HCT116 (cell line): ENCODE data around the gene DHRS13. TPM values are rescaled to one million over a fixed set of nuclear protein-coding genes. Genes with fewer than 3 reads are reported as not detected.
"Not testable (repeated sequence)": the region's sequence is repeated elsewhere in the genome, so short reads cannot be mapped to it uniquely, and the experiment has no call there.

Experiments
- ATAC-seq: fragments of 200-7000 bp; cut with Tn5 transposase; 2 replicates; pipeline ENCODE4 v1.9.1; 2020; ENCODE audit warnings: mild to moderate bottlenecking, moderate library complexity
- BruUV-seq: library from RNA; stranded (reverse); fragments of 400-500 nt; replicated peaks from 2 replicates; lab custom pipeline; 2021; lab: Mats Ljungman, UMichigan
- CTCF ChIA-PET: fragments of 300-600 bp; sonication (Branson Sonifier 250); formaldehyde crosslinking; loops from one replicate; lab custom pipeline; 2021; ENCODE audit warnings: antibody characterized with exemption; lab: Charles Lee
- POLR2A ChIA-PET: fragments of 300-600, 350-600 bp; sonication (Branson Sonifier 250); formaldehyde crosslinking; loops from one replicate; lab custom pipeline; 2021; ENCODE audit warnings: antibody characterized with exemption; lab: Charles Lee
- RAD21 ChIA-PET, 2 experiments: fragments of 300-600 bp; sonication (Branson Sonifier 250); formaldehyde crosslinking; loops; one replicate each; lab custom pipeline; 2023; ENCODE audit warnings: low total read pairs in 2 of 2; ENCODE audit not compliant: uncharacterized antibody in 2 of 2, unreplicated experiment in 2 of 2, low non-redundant PET in 1 of 2; lab: Charles Lee
- DNase-seq: peaks from one replicate; pipeline ENCODE4 v3.0.0-alpha.2; 2010; ENCODE audit warnings: low read depth, low spot score
- H2AFZ ChIP-seq: fragments of 200-600 bp; shearing (Covaris generic), sonication (generic); 2 replicates; pipeline ENCODE4 v1.6.1; 2017; ENCODE audit warnings: low read depth, mixed run types, mixed read lengths, antibody characterized with exemption, low read length; ENCODE audit not compliant: poor library complexity, severe bottlenecking
- H3K27ac ChIP-seq: 2 replicates; pipeline ENCODE4 v1.5.1; 2012; ENCODE audit warnings: low read depth, low read length
- H3K27me3 ChIP-seq: fragments of 200-600 bp; sonication (generic); 2 replicates; pipeline ENCODE4 v1.6.1; 2016; ENCODE audit warnings: mixed run types, low read length, mixed read lengths; ENCODE audit not compliant: insufficient read depth
- H3K36me3 ChIP-seq, 2 experiments: fragments of 200-500 bp in 1 of 2; fragments of 200-600 bp in 1 of 2; sonication (Bioruptor generic) in 1 of 2; sonication (generic) in 1 of 2; 2 replicates each; pipeline versions ENCODE4 v1.5.1 to v1.6.1; 2014 to 2016; ENCODE audit warnings: low read length in 2 of 2, inconsistent platforms in 1 of 2, mixed read lengths in 1 of 2, mixed run types in 1 of 2; ENCODE audit not compliant: insufficient read depth in 2 of 2, control insufficient read depth in 1 of 2
- H3K4me1 ChIP-seq, 2 experiments: fragments of 200-600 bp in 1 of 2; sonication (generic) in 1 of 2; 2 replicates each; pipeline versions ENCODE4 v1.5.1 to v1.6.1; 2012 to 2017; ENCODE audit warnings: low read length in 2 of 2, inconsistent platforms in 1 of 2, mild to moderate bottlenecking in 1 of 2, mixed read lengths in 1 of 2, mixed run types in 1 of 2, moderate library complexity in 1 of 2; ENCODE audit not compliant: insufficient read depth in 2 of 2, control insufficient read depth in 1 of 2
- H3K4me2 ChIP-seq: fragments of 200-600 bp; sonication (generic); 2 replicates; pipeline ENCODE4 v1.6.1; 2017; ENCODE audit warnings: mixed run types, low read length, mixed read lengths
- H3K4me3 ChIP-seq, 2 experiments: fragments of 200-600 bp in 1 of 2; sonication (generic) in 1 of 2; replicated peaks in 1 of 2; 2 replicates each; pipeline ENCODE4 v1.5.1; 2011 to 2016; ENCODE audit warnings: low read length in 2 of 2, control low read depth in 1 of 2, low read depth in 1 of 2, mild to moderate bottlenecking in 1 of 2, mixed read lengths in 1 of 2, mixed run types in 1 of 2
- H3K79me2 ChIP-seq: fragments of 200-600 bp; sonication (generic); 2 replicates; pipeline ENCODE4 v1.6.1; 2017; ENCODE audit warnings: mild to moderate bottlenecking, mixed run types, low read length, moderate library complexity, mixed read lengths; ENCODE audit not compliant: insufficient read depth
- H3K9ac ChIP-seq: fragments of 200-600 bp; sonication (generic); 2 replicates; pipeline ENCODE4 v1.6.1; 2016; ENCODE audit warnings: low read length, mixed read lengths
- H3K9me2 ChIP-seq: fragments of 200-600 bp; sonication (generic), shearing (Covaris generic); 2 replicates; pipeline ENCODE4 v1.6.1; 2017; ENCODE audit warnings: mixed run types, mild to moderate bottlenecking, moderate library complexity; ENCODE audit not compliant: insufficient read depth
- H3K9me3 ChIP-seq, 2 experiments: fragments of 200-500 bp in 1 of 2; fragments of 200-600 bp in 1 of 2; sonication (Bioruptor generic) in 1 of 2; sonication (generic) in 1 of 2; 2 replicates each; pipeline ENCODE4 v1.6.1; 2014 to 2017; ENCODE audit warnings: low read length in 2 of 2, mixed read lengths in 2 of 2, inconsistent platforms in 1 of 2, low read depth in 1 of 2, mild to moderate bottlenecking in 1 of 2, mixed run types in 1 of 2, moderate library complexity in 1 of 2; ENCODE audit not compliant: control insufficient read depth in 1 of 2, insufficient read depth in 1 of 2
- H4K20me1 ChIP-seq: fragments of 200-600 bp; sonication (generic), shearing (Covaris generic); 2 replicates; pipeline ENCODE4 v1.6.1; 2017; ENCODE audit warnings: mixed run types, mild to moderate bottlenecking, moderate library complexity; ENCODE audit not compliant: insufficient read depth
- CBX3 ChIP-seq: IDR thresholded peaks from 2 replicates; pipeline ENCODE4 v1.6.1; 2012; ENCODE audit warnings: low read depth
- ELF1 ChIP-seq: IDR thresholded peaks from 2 replicates; pipeline ENCODE4 v1.6.1; 2012; ENCODE audit warnings: low read depth, borderline replicate concordance
- EZH2phosphoT487 ChIP-seq: fragments of 200-600 bp; IDR thresholded peaks from 2 replicates; pipeline ENCODE4 v1.6.1; 2018; ENCODE audit warnings: antibody characterized with exemption, borderline replicate concordance
- FOSL1 ChIP-seq: IDR thresholded peaks from 2 replicates; pipeline ENCODE4 v1.6.1; 2012; ENCODE audit warnings: low read depth
- JUND ChIP-seq: IDR thresholded peaks from 2 replicates; pipeline ENCODE4 v1.6.1; 2012
- POLR2A ChIP-seq: IDR thresholded peaks from 2 replicates; pipeline ENCODE4 v1.7.0; 2011; ENCODE audit warnings: borderline replicate concordance; ENCODE audit not compliant: insufficient read depth, insufficient read length; ENCODE audit errors: extremely low read depth
- RAD21 ChIP-seq: IDR thresholded peaks from 2 replicates; pipeline ENCODE4 v1.6.1; 2012; ENCODE audit warnings: low read depth, mild to moderate bottlenecking
- SIN3A ChIP-seq: IDR thresholded peaks from 2 replicates; pipeline ENCODE4 v1.6.1; 2012; ENCODE audit warnings: low read depth
- SRF ChIP-seq: IDR thresholded peaks from 2 replicates; pipeline ENCODE4 v1.6.1; 2012; ENCODE audit warnings: low read depth
- ZFX ChIP-seq: fragments of 450-650 bp; IDR thresholded peaks from 2 replicates; pipeline ENCODE4 v1.6.1; 2017
- intact Hi-C: fragments of 100-400 bp; cut with micrococcal nuclease; formaldehyde crosslinking; loops from 2 replicates; pipeline ENCODE4 v1.10.0; 2022
- total RNA-seq: library from RNA; stranded (reverse); gene quantifications from one replicate; pipeline ENCODE4 v1.2.1, GENCODE V29; 2021; ENCODE audit not compliant: unreplicated experiment
- TF ChIP-seq, protein P1 (sequence below): IDR thresholded peaks from 2 replicates; pipeline ENCODE4 v1.6.1; 2012
- TF ChIP-seq, protein P2 (sequence below): IDR thresholded peaks from 2 replicates; pipeline ENCODE4 v1.6.1; 2012; ENCODE audit warnings: low read depth
- TF ChIP-seq, protein P3 (sequence below): IDR thresholded peaks from 2 replicates; pipeline ENCODE4 v1.6.1; 2011; ENCODE audit warnings: mild to moderate bottlenecking, low read length, moderate library complexity; ENCODE audit not compliant: insufficient replicate concordance; ENCODE audit errors: extremely low read depth
- TF ChIP-seq, protein P4 (sequence below), 3 experiments: fragments of 200-600 bp in 1 of 3; sonication (generic) in 1 of 3; IDR thresholded peaks in 2 of 3; conservative IDR thresholded peaks in 1 of 3; 2 replicates each; pipeline ENCODE4 v1.5.1; 2012 to 2017; ENCODE audit warnings: low read depth in 2 of 3, low read length in 2 of 3, antibody characterized with exemption in 1 of 3, borderline replicate concordance in 1 of 3, control low read depth in 1 of 3, mild to moderate bottlenecking in 1 of 3, mixed read lengths in 1 of 3, mixed run types in 1 of 3, moderate library complexity in 1 of 3; ENCODE audit not compliant: insufficient read depth in 1 of 3

DHRS13 gene
- total RNA-seq, 1 experiment from 2014 or later, result 13.5 TPM

DNA sequence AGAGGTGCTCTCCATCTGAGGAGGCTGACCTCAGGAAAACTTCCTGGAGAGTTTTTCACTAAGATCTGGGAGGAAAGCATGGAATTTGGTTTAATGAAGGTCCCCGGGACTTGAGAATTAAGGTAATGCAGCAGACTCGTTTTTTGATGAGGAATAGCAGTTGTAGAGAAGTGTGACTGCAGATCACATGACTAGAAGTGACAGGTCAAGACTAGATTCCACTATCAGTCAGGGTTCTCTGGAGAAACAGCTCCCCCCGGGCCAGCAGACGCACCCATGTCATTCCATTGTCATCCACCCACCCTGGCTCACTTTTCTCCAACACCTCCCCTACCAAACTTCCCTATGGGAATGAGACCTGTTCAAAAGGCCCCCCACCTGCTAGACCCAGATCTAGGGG is 1.9 kb upstream of the DHRS13 start:
- BruUV-seq, result no TSS peak
- H3K9ac ChIP-seq, result no peak overlapping the region
- no peak overlapping the region for H3K4me3 ChIP-seq
- H3K9me2 ChIP-seq, result no peaks in the 10 kb centered on the region
- H4K20me1 ChIP-seq, result no peaks in the 10 kb centered on the region
- DNase-seq, result no peak
- H3K27me3 ChIP-seq, result no peaks in the 10 kb centered on the region
- no peaks in the 10 kb centered on the region for H3K9me3 ChIP-seq
- ChIA-PET POLR2A (no interaction called here), RAD21 (no interaction called here), CTCF (interaction anchor here (0.6 to 1.6 kb wide), 3 partner anchors 25 to 141 kb away, joined by 3 to 11 read pairs (median 4); no protein-coding TSS in a partner anchor)
- peaks cover 7 to 16% of the 10 kb centered on the region in 2 experiments; a peak in 3 of 4 replicates for H3K4me1 ChIP-seq
- TF ChIP-seq ELF1, result no peak
- TF ChIP-seq ZFX, result no peak
- no peak for TF ChIP-seq JUND
- no peak for TF ChIP-seq SIN3A
- TF ChIP-seq, protein P1, sequence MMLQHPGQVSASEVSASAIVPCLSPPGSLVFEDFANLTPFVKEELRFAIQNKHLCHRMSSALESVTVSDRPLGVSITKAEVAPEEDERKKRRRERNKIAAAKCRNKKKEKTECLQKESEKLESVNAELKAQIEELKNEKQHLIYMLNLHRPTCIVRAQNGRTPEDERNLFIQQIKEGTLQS, result no peak
- TF ChIP-seq, protein P2, sequence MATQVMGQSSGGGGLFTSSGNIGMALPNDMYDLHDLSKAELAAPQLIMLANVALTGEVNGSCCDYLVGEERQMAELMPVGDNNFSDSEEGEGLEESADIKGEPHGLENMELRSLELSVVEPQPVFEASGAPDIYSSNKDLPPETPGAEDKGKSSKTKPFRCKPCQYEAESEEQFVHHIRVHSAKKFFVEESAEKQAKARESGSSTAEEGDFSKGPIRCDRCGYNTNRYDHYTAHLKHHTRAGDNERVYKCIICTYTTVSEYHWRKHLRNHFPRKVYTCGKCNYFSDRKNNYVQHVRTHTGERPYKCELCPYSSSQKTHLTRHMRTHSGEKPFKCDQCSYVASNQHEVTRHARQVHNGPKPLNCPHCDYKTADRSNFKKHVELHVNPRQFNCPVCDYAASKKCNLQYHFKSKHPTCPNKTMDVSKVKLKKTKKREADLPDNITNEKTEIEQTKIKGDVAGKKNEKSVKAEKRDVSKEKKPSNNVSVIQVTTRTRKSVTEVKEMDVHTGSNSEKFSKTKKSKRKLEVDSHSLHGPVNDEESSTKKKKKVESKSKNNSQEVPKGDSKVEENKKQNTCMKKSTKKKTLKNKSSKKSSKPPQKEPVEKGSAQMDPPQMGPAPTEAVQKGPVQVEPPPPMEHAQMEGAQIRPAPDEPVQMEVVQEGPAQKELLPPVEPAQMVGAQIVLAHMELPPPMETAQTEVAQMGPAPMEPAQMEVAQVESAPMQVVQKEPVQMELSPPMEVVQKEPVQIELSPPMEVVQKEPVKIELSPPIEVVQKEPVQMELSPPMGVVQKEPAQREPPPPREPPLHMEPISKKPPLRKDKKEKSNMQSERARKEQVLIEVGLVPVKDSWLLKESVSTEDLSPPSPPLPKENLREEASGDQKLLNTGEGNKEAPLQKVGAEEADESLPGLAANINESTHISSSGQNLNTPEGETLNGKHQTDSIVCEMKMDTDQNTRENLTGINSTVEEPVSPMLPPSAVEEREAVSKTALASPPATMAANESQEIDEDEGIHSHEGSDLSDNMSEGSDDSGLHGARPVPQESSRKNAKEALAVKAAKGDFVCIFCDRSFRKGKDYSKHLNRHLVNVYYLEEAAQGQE, result no peak
- TF ChIP-seq FOSL1, result no peak
- TF ChIP-seq EZH2phosphoT487, result no peak
- no peak for TF ChIP-seq POLR2A
- no peak for TF ChIP-seq SRF
- no peak for TF ChIP-seq RAD21
- no peak for TF ChIP-seq CBX3
- TF ChIP-seq, protein P3, sequence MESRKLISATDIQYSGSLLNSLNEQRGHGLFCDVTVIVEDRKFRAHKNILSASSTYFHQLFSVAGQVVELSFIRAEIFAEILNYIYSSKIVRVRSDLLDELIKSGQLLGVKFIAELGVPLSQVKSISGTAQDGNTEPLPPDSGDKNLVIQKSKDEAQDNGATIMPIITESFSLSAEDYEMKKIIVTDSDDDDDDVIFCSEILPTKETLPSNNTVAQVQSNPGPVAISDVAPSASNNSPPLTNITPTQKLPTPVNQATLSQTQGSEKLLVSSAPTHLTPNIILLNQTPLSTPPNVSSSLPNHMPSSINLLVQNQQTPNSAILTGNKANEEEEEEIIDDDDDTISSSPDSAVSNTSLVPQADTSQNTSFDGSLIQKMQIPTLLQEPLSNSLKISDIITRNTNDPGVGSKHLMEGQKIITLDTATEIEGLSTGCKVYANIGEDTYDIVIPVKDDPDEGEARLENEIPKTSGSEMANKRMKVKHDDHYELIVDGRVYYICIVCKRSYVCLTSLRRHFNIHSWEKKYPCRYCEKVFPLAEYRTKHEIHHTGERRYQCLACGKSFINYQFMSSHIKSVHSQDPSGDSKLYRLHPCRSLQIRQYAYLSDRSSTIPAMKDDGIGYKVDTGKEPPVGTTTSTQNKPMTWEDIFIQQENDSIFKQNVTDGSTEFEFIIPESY, result no peak
- TF ChIP-seq, protein P4, sequence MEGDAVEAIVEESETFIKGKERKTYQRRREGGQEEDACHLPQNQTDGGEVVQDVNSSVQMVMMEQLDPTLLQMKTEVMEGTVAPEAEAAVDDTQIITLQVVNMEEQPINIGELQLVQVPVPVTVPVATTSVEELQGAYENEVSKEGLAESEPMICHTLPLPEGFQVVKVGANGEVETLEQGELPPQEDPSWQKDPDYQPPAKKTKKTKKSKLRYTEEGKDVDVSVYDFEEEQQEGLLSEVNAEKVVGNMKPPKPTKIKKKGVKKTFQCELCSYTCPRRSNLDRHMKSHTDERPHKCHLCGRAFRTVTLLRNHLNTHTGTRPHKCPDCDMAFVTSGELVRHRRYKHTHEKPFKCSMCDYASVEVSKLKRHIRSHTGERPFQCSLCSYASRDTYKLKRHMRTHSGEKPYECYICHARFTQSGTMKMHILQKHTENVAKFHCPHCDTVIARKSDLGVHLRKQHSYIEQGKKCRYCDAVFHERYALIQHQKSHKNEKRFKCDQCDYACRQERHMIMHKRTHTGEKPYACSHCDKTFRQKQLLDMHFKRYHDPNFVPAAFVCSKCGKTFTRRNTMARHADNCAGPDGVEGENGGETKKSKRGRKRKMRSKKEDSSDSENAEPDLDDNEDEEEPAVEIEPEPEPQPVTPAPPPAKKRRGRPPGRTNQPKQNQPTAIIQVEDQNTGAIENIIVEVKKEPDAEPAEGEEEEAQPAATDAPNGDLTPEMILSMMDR (IDR thresholded peaks at IDR 0.05 in 2 of 3, conservative IDR thresholded peaks at IDR 0.05 in 1 of 3; ENCODE audit: borderline replicate concordance in 1 of 3, insufficient read depth in 1 of 3, low read depth in 2 of 3, low read length in 2 of 3), result no peak
- no peak overlapping the region for H3K27ac ChIP-seq
- H2AFZ ChIP-seq, result no peak overlapping the region
- no peak for ATAC-seq
- H3K79me2 ChIP-seq, result no peaks in the 10 kb centered on the region
- intact Hi-C loops, result loop anchor here (5.0 to 10.0 kb wide), 2 partner anchors 142 to 260 kb away; partner anchors contain the start of gene BLTP2
- no peak overlapping the region for H3K4me2 ChIP-seq
- H3K36me3 ChIP-seq, result peaks cover 22 to 28% of the 10 kb centered on the region in 2 experiments; a peak in 3 of 4 replicates

DNA sequence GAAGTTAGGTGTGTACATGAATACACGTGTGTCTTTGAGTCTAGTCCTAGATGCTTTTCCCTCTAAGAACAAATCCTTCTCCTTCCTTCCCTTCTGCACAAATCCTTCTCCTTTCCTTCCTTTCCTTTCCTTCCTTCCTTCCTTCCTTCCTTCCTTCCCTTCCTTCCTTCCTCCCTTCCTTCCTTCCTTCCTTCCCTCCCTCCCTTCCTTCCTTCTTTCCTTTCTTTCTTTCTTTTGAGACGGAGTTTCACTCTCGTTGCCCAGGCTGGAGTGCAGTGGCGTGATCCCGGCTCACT is 615 bp upstream of the DHRS13 start:
- BruUV-seq, DNase-seq, POLR2A ChIA-PET, H3K27me3 ChIP-seq, H4K20me1 ChIP-seq, H3K9me3 ChIP-seq, RAD21 ChIA-PET, H3K27ac ChIP-seq, H3K79me2 ChIP-seq, ATAC-seq, H2AFZ ChIP-seq, H3K9me2 ChIP-seq: not testable (repeated sequence)
- peaks cover 7 to 17% of the 10 kb centered on the region in 2 experiments; a peak in 3 of 4 replicates for H3K4me1 ChIP-seq
- peak overlapping the region; percentile 35 to 84 for H3K4me3 ChIP-seq
- H3K36me3 ChIP-seq, result peaks cover 14 to 19% of the 10 kb centered on the region in 2 experiments; a peak in 3 of 4 replicates
- peak overlapping the region; percentile 85 for H3K9ac ChIP-seq
- CTCF ChIA-PET, result interaction anchor here (1.3 to 1.6 kb wide), 2 partner anchors 46 to 176 kb away, joined by 3 to 11 read pairs; no protein-coding TSS in a partner anchor
- intact Hi-C loops, result loop anchor here (1.0 to 10.0 kb wide), 4 partner anchors 48 to 259 kb away; partner anchors contain the start of genes BLTP2, PHF12 and TLCD1
- peak overlapping the region; percentile 87 for H3K4me2 ChIP-seq
